Measurements from ENCODE around the gene SYCP2. TPM values are rescaled to one million over a fixed set of nuclear protein-coding genes. Genes with fewer than 3 reads are reported as not detected.

The SYCP2 gene
- total RNA-seq, 2 experiments from 2014 or later: 3.9 to 4.4 TPM

DNA sequence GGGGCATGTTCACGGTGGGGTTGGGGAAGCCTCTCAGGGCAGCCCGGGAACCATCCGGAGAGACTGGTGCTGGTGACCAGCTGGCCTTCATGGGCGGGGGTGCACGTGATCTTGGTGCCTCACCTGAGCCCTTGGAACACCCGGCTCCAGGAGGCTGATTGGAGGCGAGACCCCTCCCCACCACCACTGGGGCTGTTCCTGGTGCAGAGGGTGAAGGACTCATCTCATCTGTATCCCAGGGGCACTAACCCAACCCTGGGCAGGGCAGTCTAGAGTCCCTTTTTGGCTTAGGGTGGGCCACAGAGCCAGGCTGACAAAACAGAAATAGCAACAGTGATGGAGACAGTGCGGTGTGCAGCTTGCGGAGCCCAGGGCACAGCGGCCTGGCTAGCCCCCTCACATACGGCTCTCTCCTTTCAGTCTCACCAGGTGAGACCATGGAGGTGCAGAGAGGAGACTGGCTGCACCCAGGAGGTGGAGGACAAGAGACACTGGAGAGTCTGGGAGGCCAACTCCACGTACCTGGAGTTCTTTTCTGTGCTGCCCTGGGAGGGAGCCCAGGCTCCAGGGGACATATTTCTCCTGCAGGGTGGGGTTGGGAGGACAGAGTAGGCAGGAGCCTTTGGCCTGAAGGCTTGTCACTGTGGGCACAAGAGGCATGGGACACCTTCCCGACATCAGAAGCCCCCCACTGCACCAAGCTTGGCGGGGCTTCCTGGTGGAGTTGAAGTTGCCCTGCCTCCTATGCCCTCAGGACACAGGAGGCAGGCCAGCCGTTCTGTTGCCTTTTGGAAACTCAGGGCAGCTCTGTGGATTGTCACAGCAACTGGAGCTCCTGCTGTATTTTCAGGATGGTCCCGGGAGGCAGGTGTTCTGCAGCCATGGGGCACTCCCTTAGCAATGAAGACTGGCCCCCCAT is 106.0 kb downstream of the SYCP2 start:
- ChIA-PET CTCF (no interaction called here), POLR2A (no interaction called here)

DNA sequence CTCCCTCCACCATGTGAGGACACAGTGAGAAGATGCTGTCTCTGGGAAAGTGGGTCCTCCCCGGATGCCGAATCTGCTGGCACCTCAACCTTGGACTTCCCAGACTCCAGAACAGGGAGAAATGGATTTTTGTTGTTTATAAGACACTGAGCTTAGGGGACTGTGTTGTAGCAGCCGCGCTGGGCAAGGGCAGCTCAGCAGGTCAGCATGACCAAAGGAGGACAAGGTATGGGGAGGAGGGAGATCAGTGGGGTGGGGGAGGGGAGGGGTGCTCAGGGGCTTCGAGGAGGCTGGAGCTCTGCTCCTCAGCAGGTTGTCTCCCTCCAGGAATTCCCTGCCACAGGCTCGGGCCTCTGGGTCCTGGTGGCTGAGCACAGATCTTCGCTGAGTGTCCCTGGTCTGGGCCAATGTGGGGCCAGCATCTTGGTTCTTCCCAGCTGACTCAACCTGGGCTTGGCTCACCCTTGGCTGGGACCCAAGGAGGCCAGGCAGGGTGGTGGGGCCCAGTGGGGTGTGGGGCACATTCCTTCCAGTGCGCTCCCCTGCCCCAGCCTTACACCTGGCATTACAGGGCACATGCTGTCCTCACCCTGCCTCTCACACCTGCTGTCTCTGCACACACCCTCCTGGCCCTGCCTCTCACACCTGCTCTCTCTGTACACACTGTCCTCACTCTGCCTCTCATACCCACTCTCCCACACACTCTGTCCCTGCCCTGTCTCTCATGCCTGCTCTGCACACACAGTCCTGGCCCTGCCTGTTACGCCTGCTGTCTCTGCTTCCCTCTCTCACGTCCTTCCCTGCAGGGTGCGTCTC is 107.3 kb downstream of the SYCP2 start:
- ChIA-PET CTCF (no interaction called here), POLR2A (no interaction called here)

DNA sequence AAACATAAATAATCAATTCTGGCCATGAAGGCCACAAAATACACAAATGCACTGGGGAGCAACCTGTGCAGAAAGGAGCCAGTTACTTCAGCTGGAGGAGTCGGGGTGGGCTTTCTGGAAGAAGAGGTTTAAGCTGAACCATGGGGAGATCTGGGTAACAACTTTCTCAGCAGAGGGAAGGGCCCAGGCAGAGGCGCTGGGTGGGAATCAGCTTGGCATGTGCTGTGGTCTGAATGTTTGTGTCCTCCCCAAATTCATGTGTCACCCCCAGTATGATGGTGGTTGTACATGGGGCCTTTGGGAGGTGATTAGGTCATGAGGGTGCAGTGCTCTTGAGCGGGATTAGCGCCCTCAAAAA is 107.9 kb downstream of the SYCP2 start:
- ChIA-PET CTCF (no interaction called here), POLR2A (no interaction called here)

- ChIA-PET POLR2A (no interaction called here), CTCF (no interaction called here)
Observed at GRCh38 chr20:59824711-59825562, 108.5 kb downstream of the SYCP2 start.

DNA sequence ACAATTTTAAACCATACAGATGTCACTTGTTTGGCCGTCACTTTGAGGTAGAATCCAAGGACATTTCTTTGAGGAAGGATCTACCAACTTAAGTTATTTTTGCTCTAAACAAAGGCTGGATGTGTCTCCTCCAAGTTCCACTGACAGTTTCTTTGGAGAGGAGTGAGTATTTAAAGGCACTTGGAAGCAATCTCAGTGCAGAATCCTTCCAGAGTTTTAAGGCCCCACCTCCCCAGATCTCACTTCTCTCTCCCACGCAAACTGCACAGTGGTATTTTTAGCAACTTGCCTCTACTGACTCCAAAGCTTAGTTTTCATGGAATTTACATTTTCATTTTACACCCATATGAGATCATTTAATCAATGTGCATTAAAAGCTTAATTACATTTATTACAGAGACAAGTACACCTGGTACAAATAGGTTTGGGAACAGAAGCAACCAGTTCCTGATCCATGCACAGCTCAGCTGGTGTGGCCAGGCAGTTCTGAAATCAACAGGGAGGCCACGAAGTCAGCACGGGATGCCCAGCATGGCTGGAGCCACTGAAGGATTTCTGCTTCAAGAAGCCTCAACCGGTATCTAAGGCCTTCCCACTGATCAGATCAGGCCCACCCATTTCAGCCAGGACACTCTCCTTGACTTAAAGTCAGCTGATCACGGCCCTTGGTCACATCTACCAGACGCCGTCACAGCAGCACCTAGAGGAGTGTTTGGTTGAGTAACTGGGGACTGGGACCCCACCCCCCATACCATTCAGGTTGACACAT is 109.8 kb downstream of the SYCP2 start:
- POLR2A ChIA-PET: no interaction called here
- CTCF ChIA-PET: no interaction called here

DNA sequence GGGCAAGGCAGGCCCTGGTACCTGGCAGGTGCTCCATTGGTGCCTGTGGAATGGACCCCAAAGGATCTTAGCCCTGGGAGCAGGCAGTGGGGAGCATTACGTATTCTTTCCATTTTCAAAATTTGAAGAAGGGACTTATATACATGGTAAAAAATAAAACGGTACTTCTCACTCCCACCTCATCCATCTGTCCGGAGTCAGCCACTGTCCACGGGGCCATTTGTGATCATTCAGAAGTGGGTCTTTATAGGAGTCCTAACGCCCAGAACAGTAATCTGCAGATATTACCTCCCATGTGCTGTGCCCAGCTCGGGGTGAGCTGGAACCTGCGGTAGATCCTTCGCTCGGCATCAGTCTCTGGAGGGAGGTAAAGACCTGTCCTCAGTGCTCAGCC is 110.4 kb downstream of the SYCP2 start:
- POLR2A ChIA-PET: no interaction called here
- CTCF ChIA-PET: no interaction called here

DNA sequence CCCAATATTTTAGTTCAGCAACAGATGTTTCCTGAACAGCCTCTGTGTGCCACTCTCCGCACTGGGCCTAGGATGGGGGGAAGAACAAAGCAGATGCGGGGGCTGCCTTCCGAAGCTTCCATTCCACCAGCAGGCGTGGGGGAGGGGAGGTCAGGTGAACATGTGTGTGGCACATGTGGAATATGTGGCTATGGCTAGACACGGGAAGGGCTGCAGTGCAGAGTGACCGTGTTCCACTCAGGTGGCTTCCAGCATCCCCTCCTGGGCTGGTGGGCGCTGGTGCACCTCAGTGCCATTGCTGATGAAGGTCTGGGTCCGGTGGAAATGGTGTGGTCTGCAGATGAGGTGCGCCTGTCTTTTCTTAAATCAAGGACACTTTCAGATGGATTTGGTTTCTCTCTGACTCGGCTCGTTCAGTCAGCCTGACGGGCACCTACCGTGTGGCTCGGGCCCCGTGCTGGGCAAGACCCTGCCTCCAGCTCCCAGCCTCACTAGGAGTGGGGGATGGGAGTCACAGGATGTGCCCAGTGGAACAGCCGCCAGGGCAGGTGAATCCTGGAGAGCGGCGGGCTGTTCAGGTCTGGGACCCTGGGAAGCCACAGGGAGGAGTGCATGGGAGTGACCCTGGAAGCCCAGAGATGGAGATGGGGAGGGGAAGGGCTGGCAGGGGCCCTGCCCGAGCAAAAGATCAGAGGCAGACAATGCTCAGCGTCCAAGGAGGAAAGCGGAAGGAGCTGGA is 111.0 kb downstream of the SYCP2 start:
- ChIA-PET CTCF (no interaction called here), POLR2A (no interaction called here)

DNA sequence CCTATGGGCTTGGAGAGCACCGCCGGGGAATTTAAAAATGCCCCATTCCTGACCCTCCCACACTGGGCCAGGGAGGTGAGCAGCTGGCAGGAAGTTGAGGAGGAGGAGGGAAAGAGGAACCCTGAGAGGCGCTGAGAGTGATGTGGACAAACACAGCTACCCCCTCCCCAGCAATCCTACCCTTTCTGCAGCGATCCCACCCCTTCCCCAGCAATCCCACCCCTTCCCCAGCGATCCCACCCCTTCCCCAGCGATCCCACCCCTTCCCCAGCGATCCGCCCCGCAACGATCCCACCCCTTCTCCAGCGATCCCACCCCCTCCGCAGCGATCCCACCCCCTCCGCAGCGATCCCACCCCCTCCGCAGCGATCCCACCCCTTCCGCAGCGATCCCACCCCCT is 111.6 kb downstream of the SYCP2 start:
- CTCF ChIA-PET: no interaction called here
- POLR2A ChIA-PET: no interaction called here

GRCh38 chr20:59821201-59821600 is 112.2 kb downstream of the SYCP2 start:
- CTCF ChIA-PET: no interaction called here
- POLR2A ChIA-PET: no interaction called here

DNA sequence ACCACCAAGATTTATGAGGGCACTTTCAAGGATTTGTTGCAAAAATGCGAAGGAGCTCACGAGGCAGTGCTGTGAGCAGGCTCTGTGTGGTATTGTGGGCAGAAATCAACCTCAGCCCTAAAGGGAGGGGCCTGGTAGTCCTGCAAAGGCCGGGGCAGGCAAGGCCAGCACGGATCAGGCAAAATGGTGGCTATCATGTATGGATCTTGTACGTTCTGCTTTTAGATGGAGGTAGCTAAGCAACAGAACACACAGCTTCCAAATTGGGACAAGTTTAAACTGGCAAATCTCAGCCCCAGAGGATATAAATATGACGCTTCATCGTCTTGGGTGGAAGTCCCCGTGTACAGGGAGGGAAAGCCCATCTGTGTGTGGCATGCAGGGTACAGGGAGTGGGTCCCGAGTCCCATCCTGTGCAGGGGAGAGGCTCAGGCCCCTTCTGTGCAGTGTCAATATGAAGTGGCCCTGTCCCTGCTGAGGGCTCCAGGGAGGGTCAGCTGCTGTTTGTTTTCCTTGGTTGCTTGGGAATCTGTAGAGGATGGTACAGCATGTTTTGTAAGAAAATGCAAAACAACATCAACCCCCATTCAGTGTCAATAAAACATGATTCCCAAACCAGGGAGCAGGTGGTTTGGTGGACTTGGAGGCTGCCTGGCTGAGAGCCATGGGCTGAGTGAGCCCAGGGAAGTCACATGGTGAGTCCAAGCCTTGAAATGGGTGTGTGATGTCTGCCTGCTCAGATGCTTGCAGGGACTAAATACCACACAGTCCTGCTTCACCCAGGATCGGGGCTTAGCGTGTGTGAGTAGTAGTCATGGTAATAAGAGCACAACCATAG is 113.0 kb downstream of the SYCP2 start:
- POLR2A ChIA-PET: no interaction called here
- CTCF ChIA-PET: no interaction called here

- POLR2A ChIA-PET: no interaction called here
- CTCF ChIA-PET: no interaction called here
Observed at GRCh38 chr20:59819496-59820203, 113.8 kb downstream of the SYCP2 start.

GRCh38 chr20:59818911-59819310 is 114.5 kb downstream of the SYCP2 start:
- ChIA-PET POLR2A (no interaction called here), CTCF (no interaction called here)

GRCh38 chr20:59817846-59818615 is 115.4 kb downstream of the SYCP2 start:
- CTCF ChIA-PET: no interaction called here

DNA sequence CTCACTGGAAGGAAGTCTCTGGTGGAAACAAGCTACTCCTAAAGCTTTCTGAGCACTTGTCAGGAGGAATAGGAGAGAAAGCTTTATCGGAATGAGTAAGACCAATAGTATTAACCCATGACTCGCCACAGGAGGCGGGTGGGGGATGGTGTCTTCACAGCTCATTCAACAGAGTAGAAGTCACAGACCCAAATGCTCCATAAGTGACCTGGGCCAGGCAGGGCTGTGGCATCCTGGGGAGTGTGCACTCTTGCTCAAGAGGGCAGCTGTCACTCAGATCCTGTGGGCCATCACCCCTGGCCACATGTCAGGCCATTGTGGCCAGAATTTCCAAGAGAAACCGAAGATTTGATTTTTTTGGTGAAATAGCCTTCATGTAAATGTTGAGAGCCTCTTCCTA is 116.0 kb downstream of the SYCP2 start:
- ChIA-PET POLR2A (no interaction called here), CTCF (no interaction called here)

More at GRCh38 chr20:59817846-59818615, 115.4 kb downstream of the SYCP2 start:
- POLR2A ChIA-PET: no interaction called here

GRCh38 chr20:59816146-59816738 is 117.2 kb downstream of the SYCP2 start:
- POLR2A ChIA-PET: no interaction called here
- CTCF ChIA-PET: no interaction called here

DNA sequence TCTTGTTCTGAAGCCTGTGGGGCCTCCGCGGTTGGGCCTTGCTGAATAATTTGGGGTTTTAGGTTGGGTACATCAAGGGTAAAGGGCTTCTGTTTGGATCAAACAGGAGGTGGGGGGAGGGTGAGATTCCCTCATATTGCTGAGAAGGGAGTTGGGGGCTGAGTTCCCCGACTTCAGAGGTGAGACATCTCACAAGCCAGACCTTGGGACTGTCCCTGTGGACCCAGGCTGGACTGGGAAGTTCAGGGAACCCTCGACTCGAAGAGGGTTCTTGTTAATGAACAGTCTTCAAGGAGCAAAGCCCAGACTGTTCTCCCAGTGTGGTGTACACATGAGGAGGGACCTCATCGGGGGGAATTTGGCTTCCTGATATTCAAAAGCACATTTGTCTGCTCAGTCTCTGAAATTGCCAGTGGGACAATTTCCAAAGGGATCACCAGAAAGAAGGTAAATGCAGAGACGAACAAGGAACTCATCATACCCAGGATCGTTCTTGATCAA is 118.5 kb downstream of the SYCP2 start:
- POLR2A ChIA-PET: no interaction called here

More for the DNA sequence above, 118.5 kb downstream of the SYCP2 start:
- CTCF ChIA-PET: no interaction called here
